Posterior vena cava (tissue), 2 donors: Measurements from ENCODE around the gene AKIP1. TPM values are rescaled to one million over a fixed set of nuclear protein-coding genes. Genes with fewer than 3 reads are reported as not detected.
"Not testable (repeated sequence)": the region's sequence is repeated elsewhere in the genome, so short reads cannot be mapped to it uniquely, and the experiment has no call there.

Experiments
- DNase-seq: peaks from one replicate; pipeline ENCODE4 v3.0.0-alpha.2; 2020; ENCODE audit warnings: low spot score
- intact Hi-C, 2 donors: fragments of 100-400 bp; cut with DNase I; formaldehyde crosslinking; loops; one replicate each; pipeline versions ENCODE4 v1.14.1 to v1.14.2; 2022 to 2023
- total RNA-seq, 2 donors: library from RNA; stranded (reverse); fragmentation: NEBNext Ultra II Directional; extraction: Animal tissue kit (Norgen Biotek cat#: 25700); gene quantifications; one replicate each; pipeline ENCODE4 v1.2.1, GENCODE V29; 2021
- donor health status: DM: yes; HTN: yes; CAD: no.
- donor health status: DM: yes; HTN: yes; CAD: no.

AKIP1 gene
- total RNA-seq, 2 donors from 2014 or later: 15.4 to 19.1 TPM

DNA sequence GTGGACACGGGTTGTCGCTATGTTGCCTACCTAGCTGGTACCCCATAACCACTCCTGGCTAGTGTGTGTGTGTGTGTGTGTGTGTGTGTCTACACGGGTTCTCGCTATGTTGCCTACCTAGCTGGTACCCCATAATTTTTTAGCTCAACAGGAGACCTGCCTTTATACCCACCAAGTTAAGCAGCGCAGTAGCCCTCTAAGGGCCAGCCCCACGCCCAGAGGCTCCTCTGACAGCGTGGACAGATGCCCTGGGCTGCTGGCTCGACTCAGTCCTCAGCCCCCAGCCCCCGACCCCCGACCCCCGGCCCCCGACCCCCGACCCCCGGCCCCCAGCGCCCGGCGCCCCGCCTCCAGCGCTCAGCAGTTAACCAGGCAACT, 351 bp upstream of the AKIP1 start:
- no peak for DNase-seq
- intact Hi-C loops: loop anchor here in 1 of 2 donors (5.0 kb wide), 1 partner anchor 47 kb away; no protein-coding TSS in a partner anchor

DNA sequence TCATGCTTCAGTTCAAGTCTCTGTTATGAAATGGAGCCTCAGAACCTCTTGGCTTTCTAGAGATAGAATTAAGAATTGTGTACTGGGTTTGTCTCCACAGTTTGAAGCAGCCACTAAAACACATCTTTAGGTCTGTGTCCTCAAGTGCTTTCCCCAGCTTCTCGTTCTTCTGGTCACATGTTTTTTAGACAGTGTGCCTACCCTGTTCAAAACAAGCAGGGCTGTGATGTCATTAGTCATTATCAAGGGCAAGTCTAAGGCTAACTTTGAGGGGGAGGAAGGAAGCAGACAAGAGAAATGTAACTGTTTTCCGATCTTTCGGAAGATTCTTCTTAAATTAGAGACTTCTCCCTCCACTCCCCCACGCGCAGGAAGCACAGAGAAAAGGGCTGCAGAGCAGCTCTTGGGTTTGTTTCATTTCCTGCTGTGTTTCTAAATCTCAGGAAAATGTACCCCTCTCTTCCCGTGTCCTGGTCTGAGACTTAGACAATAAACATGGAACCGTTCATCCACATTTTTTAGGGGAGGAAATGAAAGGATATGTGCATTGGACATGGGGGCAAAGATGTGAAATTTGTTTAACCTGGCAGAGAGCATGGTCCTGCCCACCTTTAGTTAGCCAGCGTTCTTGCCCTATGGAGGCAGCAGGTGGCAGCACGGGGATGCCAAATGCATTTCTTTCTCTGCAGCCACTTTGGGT, 3.1 kb downstream of the AKIP1 start:
- DNase-seq: no peak
- intact Hi-C loops: loop anchor here (2.0 to 5.0 kb wide), 2 partner anchors 43 to 75 kb away; no protein-coding TSS in a partner anchor

DNA sequence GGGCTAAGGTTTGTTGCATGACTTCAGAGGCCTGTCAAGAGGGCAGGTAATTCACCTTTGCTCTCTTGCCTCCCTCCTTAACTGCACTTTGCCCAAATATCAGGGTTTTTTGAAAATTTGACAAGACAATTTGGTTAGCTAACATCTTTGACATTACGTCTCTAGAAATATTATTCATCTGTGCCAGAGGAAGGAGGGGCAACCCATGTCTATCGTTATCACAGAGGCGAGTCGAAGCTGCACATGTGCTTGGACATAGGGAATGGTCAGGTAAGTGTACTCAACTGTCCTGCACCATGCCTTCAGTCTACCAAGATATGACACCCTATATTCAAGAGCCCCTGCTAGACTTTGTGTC, 3.7 kb downstream of the AKIP1 start:
- no peak for DNase-seq
- intact Hi-C loops: loop anchor here in 1 of 2 donors (5.0 kb wide), 1 partner anchor 43 kb away; no protein-coding TSS in a partner anchor

DNA sequence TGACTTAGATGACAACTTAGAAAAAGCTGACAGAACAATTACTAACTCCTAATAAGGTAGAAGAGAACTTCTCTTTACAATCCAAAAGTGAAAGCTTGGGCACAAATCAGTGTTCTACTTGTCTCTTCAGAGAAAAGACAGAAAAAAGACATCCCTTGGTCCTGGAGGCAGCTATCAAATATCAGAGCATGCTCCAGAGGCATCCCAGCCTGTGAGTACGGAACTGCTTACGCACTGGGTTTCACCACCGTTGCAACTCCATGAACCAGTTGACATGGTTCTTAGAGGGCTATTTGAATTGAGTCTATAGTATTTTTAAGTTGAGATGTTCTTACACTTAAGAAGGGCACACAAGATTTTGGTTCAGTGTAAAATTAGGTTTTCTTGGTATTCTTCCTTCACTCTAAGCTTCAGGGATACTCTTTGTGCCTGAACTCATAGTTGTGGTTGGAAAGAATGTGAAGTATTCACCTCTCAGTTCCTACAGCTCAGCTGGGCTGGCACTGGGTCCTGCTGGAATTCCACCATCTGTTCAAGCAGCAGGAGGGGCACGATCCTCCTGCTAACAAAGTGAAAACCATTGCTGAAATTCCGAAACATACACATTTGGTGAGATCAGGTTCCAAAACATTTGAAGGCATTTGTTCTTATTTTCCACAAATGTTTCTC, 6.3 kb downstream of the AKIP1 start:
- intact Hi-C loops: no loop called here
- DNase-seq: no peak

- intact Hi-C loops: no loop called here
- DNase-seq: peak; percentile 67
Observed at GRCh38 chr11:8922691-8923090, 11.7 kb downstream of the AKIP1 start.

DNA sequence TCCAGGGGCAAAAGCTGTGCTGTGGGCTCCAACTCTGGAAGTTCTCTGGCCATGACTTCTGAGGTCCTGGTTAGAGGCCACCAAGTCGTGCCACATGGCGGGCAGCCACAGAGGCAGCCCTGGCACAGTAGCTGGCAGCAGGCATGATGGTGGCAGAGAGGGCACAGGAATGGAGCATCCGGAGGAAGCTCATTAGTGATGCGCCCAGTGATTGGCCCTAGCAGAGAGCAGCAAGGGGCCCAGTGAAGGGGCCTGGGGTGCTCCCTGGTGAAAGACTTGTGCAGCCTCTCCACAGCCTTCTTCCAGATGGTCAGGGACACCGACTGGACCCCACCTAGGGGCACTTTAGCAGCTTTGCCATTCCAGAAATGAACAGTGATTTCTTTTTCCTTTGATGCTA, 14.7 kb downstream of the AKIP1 start:
- DNase-seq: no peak
- intact Hi-C loops: no loop called here

DNA sequence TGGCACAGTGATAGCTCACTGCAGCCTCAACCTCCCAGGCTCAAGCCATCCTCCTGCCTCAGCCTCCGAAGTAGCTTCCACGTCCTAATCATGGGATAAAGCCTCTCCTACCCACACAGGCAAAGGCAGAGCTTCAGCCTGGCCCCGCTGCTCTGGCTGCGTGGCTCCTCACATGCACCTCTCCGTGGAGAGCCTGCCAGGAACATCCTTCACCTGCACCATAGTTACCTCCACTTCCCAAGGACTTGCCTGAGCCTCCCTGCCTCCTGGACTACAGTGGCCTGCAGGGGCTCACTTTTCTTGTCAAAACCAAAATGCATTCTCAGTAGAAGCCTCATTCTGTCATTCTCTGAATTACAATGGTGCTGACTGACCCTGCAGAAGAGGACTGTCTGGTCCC, 15.2 kb downstream of the AKIP1 start:
- no peak for DNase-seq
- intact Hi-C loops: no loop called here

- intact Hi-C loops: no loop called here
- DNase-seq: no peak
Observed at GRCh38 chr11:8927233-8927632, 16.2 kb downstream of the AKIP1 start.

DNA sequence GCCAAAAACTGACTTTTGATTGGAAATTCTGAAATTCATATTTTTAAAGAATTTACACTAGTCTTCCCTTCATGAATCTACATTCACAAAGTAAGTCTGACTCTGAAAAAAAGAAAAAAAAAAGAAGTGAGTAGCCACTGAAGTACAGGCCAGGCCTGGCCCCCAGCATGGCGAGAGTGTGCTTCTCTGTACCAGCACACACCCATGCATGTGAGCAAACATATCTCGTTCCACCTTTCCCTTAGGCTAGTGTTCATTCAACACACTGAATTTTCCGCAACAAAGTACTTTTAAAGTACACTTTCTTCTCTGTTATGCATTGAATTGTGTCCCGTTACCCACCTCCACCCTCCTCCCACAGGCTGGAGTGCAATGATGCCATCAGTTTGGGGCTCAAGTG, 17.2 kb downstream of the AKIP1 start:
- intact Hi-C loops: no loop called here
- DNase-seq: no peak

DNA sequence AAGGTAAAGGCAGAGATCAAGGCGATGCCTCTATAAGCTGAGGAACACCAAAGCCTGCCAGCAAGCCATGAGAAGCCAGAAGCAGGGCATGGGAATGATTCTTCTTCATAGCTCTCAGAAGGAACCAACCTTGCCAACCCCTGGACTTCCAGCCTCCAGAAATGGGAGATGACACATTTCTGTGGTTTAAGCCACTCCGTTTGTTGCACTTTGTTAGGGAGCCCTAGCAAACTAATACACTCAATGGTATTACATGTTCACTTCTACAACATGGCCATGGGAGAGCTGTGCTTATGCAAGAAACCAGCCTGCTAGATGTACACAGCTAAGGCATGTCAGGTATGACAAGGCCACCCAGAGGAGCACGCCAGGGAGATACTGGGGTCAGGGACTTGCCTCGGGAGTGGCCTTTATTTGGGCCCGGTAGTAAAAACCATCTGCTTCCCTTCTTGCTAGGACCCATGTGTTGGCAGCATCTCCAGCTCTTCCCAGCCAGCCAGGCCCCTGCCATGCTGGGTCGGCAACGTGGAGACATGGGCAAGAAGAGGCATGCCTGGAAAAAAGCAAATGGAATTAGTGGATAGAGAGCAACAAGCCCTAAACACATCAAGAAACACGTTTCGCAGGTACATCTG, 18.1 kb downstream of the AKIP1 start:
- no peak for DNase-seq
- intact Hi-C loops: no loop called here

- DNase-seq: no peak
- intact Hi-C loops: no loop called here
Observed at GRCh38 chr11:8930456-8931175, 19.6 kb downstream of the AKIP1 start.

DNA sequence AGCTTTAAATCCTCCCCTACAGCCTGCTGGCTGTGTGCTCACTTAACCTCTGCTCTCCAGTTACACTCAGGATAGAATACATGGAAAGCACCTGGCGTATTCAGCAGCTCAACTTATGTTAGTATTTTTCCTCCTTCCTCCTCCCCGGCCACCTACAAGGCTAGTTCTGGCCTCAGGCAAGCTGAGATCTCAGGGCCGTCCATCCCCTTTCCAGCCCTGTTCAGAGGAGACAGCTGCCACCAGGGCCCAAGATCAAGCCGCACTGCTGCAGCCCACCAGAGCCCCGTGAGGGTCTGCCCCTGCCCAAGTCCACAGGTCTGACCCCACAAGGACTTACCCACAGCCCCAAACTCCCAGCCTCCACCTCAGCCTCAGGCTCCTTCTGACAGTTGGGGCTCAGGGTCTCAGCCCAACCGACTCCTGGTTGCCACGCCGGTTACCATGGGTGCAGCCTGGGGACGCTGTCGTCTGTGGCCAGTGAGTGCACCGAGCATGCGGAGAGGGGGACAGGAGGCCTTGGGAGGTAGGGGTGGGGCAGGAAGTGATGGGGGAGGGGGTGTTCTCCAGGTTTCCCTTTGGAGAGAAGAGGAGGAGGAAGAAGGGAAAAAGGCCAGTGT, 21.7 kb downstream of the AKIP1 start, which contains the start of gene C11orf16:
Gene C11orf16 (minus strand): TSS at position 384 of the 617 bp plus-strand sequence. CDS start 639 bp downstream, outside the sequence.
- DNase-seq: peak; percentile 69
- intact Hi-C loops: no loop called here

DNA sequence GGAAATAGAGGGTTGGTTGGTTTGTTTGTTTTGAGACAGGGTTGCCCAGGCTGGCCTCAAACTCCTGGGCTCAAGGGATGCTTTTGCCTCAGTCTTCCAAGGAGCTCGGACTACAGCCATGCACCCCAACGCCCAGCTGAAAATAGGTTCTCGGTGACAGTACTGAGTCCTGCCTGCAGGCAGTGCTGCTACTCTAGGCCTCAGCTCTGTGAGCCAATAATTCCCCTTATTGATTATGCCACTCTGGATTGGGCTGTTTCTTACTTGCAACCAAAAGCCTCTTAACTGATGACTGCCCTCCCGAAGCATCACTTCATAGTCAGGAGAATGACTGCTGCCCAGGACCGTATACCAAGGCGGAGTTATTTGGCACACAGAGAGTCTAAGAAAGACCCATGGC, 22.9 kb downstream of the AKIP1 start:
- no peak for DNase-seq
- intact Hi-C loops: no loop called here

DNA sequence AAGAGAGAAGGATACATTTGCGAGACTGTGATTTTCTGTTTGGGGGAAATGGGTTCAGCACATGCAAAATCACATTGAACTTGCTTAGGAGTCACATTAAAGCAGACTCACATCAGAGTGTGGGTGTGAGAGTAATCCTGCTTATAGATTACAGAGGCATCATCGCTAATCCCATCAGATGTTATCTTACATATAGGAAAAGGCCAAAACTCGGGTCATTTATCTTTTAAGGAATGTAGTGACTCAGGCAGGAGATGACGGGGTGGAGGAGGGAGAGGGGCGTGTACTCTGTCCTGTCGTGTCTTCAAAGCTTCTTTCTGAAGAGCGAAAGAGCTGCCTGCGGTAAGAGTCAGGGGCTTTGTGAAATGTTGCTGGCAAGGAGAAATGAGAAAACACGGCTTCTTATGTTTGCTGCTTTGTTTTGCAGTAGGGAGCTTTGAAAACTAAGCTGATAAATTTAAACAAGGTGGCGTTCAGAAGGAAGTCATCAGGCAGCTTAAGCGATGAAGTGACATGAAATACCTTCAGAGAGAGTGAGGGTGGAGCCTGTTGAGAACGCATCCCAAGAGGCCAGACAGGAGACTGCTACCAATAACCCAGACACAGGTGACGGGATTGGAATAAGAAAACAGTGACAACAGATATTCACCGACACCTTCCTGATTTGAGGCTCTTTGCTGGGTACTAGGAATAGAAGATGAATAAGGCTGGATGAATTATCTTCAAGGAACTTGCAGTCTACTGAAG, 23.9 kb downstream of the AKIP1 start:
- no peak for DNase-seq
- intact Hi-C loops: no loop called here

DNA sequence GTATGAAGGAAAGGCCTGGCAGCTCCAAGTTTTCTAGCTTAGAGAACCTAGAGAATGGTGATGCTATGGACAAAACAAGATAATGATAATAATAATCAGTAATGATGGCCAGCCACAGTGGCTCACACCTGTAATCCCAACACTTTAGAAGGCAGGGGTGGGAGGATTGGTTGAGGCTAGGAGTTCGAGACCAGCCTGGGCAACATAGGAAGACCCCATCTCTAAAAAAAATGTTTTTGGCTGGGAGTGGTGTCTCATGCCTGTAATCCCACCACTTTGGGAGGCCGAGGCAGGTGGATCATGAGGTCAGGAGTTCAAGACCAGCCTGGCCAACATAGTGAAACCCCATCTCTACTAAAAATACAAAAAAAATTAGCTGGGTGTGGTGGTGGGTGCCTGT, 24.8 kb downstream of the AKIP1 start:
- intact Hi-C loops, DNase-seq: not testable (repeated sequence)

DNA sequence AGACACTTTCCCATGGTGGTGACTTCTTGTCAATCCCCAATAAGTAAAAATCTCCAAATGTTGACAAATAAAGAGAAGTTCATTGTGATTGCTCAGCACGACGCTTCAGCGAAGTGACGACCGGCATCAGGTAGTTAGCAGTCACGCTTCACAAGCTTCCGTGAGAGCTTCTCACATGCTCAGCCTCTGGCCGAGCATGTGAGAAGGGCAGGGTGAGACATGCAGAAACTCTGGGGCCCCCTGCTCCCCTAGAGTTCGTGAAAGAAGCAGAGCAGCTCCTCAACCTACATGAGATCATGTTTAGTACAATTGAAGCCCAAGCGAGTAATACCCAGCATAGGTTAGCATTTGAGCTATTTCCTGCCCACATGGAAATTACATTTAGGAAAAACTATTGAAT, 26.2 kb downstream of the AKIP1 start:
- DNase-seq: no peak
- intact Hi-C loops: no loop called here

- no peak for DNase-seq
- intact Hi-C loops: no loop called here
Observed at GRCh38 chr11:8937659-8938058, 26.7 kb downstream of the AKIP1 start.

DNA sequence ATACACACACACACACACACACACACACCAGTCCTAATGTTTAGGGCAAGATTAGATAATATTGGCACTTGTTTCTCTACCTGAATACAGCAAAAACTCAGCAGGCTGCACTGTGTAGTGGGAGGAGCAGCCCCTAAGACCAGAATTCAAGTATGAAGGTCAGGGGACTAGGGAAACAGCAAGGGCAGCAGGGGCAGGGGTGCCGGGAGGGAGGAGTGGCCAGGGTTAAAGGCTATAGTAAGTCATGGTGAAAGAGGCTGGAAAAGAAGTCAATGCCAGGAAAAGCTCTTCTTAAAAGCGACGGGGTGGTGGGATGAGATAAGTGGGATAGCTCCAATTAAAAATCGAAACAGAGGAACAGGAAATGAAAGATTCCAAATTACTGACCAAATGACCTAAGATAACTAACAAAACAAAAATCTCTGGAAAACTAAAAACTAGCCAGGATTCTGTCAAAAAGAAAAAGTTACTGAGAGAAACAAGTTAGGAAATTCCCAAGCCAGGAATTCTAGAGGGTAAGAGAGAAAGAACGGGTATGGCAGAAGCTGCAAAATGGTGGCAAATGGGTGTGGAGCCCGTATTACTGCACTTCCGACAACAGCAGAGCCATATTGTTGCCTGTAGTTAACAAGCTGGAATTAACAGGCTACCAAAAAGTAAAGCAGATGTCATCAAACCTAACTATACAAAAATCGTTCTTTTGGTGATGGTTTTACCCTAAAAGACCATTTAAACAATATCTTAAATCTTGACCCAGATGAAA, 30.5 kb downstream of the AKIP1 start:
- no peak for DNase-seq
- intact Hi-C loops: no loop called here
